GM21381 (cell line): ENCODE measurements around the gene POLA1.

ENCODE experiments used
- ATAC-seq: cut with Tn5 transposase; IDR thresholded peaks from one replicate; pipeline ENCODE4 v1.9.1; 2021; ENCODE audit warnings: mild to moderate bottlenecking, moderate library complexity; ENCODE audit not compliant: unreplicated experiment

Gene POLA1

GRCh38 chrX:24870143-24870542, 176.4 kb downstream of the POLA1 start:
- ATAC-seq, result no peak

- ATAC-seq, result no peak
Measured at GRCh38 chrX:24874604-24875247, 181.0 kb downstream of the POLA1 start.

- ATAC-seq, result no peak
Measured at GRCh38 chrX:24876530-24877287, 183.0 kb downstream of the POLA1 start.

- no peak for ATAC-seq
Measured at GRCh38 chrX:24877288-24877664, 183.6 kb downstream of the POLA1 start.

GRCh38 chrX:24877854-24878650, 184.3 kb downstream of the POLA1 start:
- no peak for ATAC-seq

GRCh38 chrX:24879679-24880078, 186.0 kb downstream of the POLA1 start:
- ATAC-seq, result no peak

- no peak for ATAC-seq
Measured at GRCh38 chrX:24886916-24887315, 193.2 kb downstream of the POLA1 start.

- no peak for ATAC-seq
Measured at GRCh38 chrX:24890677-24891076, 197.0 kb downstream of the POLA1 start.

- ATAC-seq, result no peak
Measured at GRCh38 chrX:24899391-24899790, 205.7 kb downstream of the POLA1 start.

- no peak for ATAC-seq
Measured at GRCh38 chrX:24900234-24900633, 206.5 kb downstream of the POLA1 start.

GRCh38 chrX:24902806-24903205, 209.1 kb downstream of the POLA1 start:
- ATAC-seq, result no peak

GRCh38 chrX:24918715-24919114, 225.0 kb downstream of the POLA1 start:
- no peak for ATAC-seq

GRCh38 chrX:24920769-24921168, 227.1 kb downstream of the POLA1 start:
- no peak for ATAC-seq

GRCh38 chrX:24925430-24925829, 231.7 kb downstream of the POLA1 start:
- ATAC-seq, result no peak

GRCh38 chrX:24927372-24927771, 233.7 kb downstream of the POLA1 start:
- no peak for ATAC-seq

GRCh38 chrX:24928114-24928513, 234.4 kb downstream of the POLA1 start:
- ATAC-seq, result no peak

- ATAC-seq, result no peak
Measured at GRCh38 chrX:24934279-24934678, 240.6 kb downstream of the POLA1 start.

GRCh38 chrX:24945009-24945408, 251.3 kb downstream of the POLA1 start:
- ATAC-seq, result no peak

- no peak for ATAC-seq
Measured at GRCh38 chrX:24946369-24946768, 252.7 kb downstream of the POLA1 start.

GRCh38 chrX:24954732-24955131, 261.0 kb downstream of the POLA1 start:
- ATAC-seq, result no peak

- no peak for ATAC-seq
Measured at GRCh38 chrX:24955372-24955930, 261.7 kb downstream of the POLA1 start.
